Mucosa of descending colon (tissue), 3 donors: Measurements from ENCODE around the gene DEFB114. TPM values are rescaled to one million over a fixed set of nuclear protein-coding genes. Genes with fewer than 3 reads are reported as not detected.
A peak's percentile ranks its signal among the peaks of the same experiment; 100 is the strongest.

ENCODE experiments used
- ATAC-seq: fragments of 200-7000 bp; cut with Tn5 transposase; one replicate; pipeline ENCODE4 v1.9.1; 2020; ENCODE audit warnings: mild to moderate bottlenecking, moderate library complexity
- DNase-seq, 3 donors: peaks; one replicate each; pipeline ENCODE4 v3.0.0-alpha.2; 2020
- H3K36me3 ChIP-seq: fragments of 200-600 bp; one replicate; pipeline ENCODE4 v1.8.0; 2021; ENCODE audit warnings: low read depth, mild to moderate bottlenecking
- H3K4me1 ChIP-seq: fragments of 200-600 bp; one replicate; pipeline ENCODE4 v1.8.0; 2021; ENCODE audit warnings: low read depth, mild to moderate bottlenecking
- H3K4me3 ChIP-seq: fragments of 200-600 bp; one replicate; pipeline ENCODE4 v1.8.0; 2021; ENCODE audit warnings: mild to moderate bottlenecking
- H3K9me3 ChIP-seq: fragments of 200-600 bp; one replicate; pipeline ENCODE4 v1.8.0; 2021; ENCODE audit warnings: mild to moderate bottlenecking
- CTCF ChIP-seq: fragments of 200-600 bp; IDR thresholded peaks from one replicate; pipeline ENCODE4 v1.8.0; 2022; ENCODE audit warnings: antibody characterized with exemption, mild to moderate bottlenecking
- intact Hi-C, 2 donors: fragments of 100-400 bp; cut with DNase I in 1 of 2; cut with micrococcal nuclease in 1 of 2; formaldehyde crosslinking; loops; one replicate each; pipeline versions ENCODE4 v1.11.0 to v1.11.1; 2022; cut with DNase I, micrococcal nuclease
- total RNA-seq, 3 donors: library from RNA; stranded (reverse); fragmentation: NEBNext Ultra II Directional in 2 of 3; extraction: Animal tissue kit (Norgen Biotek cat#: 25700) in 2 of 3; gene quantifications; one replicate each; pipeline versions ENCODE4 v1.2.1 to v1.2.4, GENCODE V29; 2021 to 2023
- donor health status: DM: no; HTN: no; CAD: no; lungs with moderate emphysema.
- donor health status: DM: no; HTN: no; CAD: no.
- donor health status: DM: no; HTN: yes; CAD: no.

Gene DEFB114
- total RNA-seq, 3 donors from 2014 or later: not detected

DNA sequence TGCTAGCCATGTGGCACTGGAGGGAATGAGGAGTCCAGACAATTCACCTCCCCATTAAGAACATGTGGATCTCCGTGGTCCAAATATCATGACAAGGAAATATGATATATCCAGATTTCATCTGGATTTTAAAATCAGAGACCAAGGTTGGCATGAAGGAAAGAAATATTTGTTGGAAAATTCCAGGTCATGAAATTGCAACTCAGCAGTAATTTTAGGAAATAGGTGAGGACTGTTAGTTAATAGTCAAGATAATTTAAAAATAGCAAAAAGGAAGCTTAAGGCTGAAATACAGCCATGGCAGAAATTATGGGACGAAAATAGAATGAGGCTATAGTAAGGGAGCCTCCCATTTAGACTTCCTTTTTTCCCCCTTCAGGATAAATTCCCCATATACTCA lies 26.9 kb downstream of the DEFB114 start:
- H3K4me1 ChIP-seq: no peaks in the 10 kb centered on the region
- TF ChIP-seq CTCF: no peak
- H3K36me3 ChIP-seq: no peaks in the 10 kb centered on the region
- intact Hi-C loops: no loop called here
- no peak overlapping the region for H3K4me3 ChIP-seq
- ATAC-seq (no peak), DNase-seq (no peak)
- no peaks in the 10 kb centered on the region for H3K9me3 ChIP-seq

DNA sequence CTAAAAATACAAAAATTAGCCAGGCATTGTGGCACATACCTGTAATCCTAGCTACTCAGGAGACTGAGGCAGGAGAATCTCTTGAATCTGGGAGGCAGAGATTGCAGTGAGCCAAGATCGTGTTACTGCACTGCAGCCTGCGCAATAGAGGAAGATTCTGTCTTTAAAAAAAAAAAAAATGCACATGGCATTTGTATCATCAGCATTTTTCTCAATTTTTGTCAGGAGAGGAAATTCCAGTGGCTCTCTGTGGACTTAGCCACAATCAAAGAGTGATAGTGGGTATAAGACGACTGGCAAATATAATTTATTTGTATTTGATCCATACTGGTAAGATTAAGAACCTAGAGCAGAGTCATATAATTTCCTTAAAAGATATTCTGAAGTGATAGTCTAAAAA lies 28.6 kb downstream of the DEFB114 start:
- ATAC-seq (no peak), DNase-seq (no peak)
- intact Hi-C loops: no loop called here
- TF ChIP-seq CTCF: no peak
- Histone ChIP-seq H3K36me3 (no peaks in the 10 kb centered on the region), H3K4me1 (no peaks in the 10 kb centered on the region), H3K9me3 (no peaks in the 10 kb centered on the region), H3K4me3 (no peak overlapping the region)

DNA sequence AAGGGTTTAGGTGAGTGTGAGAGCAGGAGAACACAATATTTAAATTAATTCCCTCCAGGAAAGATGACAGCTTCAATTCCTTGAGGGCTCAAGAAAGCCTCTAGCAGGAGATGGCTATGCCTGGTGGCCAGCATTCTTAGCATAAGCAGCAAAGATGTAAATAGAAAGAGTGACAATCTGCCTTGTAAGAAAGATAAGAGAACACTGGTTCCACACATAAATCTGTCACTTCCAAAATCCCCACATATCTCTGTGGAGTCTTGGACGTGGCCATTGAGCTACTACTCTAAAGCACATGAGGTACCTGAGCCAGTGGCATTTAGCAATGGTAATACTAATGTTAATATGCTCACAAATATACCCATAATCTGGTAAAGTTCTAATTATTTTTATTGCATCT lies 29.2 kb downstream of the DEFB114 start:
- no peak for TF ChIP-seq CTCF
- ATAC-seq (no peak), DNase-seq (no peak)
- H3K9me3 ChIP-seq: no peaks in the 10 kb centered on the region
- H3K4me1 ChIP-seq: no peaks in the 10 kb centered on the region
- no peak overlapping the region for H3K4me3 ChIP-seq
- intact Hi-C loops: no loop called here
- H3K36me3 ChIP-seq: no peaks in the 10 kb centered on the region

GRCh38 chr6:49933526-49933925 lies 30.4 kb downstream of the DEFB114 start:
- no peaks in the 10 kb centered on the region for H3K9me3 ChIP-seq
- DNase-seq (peak in 1 of 3 donors; percentile 40), ATAC-seq (no peak)
- no peak overlapping the region for H3K4me3 ChIP-seq
- H3K36me3 ChIP-seq: no peaks in the 10 kb centered on the region
- intact Hi-C loops: no loop called here
- no peaks in the 10 kb centered on the region for H3K4me1 ChIP-seq
- TF ChIP-seq CTCF: no peak

DNA sequence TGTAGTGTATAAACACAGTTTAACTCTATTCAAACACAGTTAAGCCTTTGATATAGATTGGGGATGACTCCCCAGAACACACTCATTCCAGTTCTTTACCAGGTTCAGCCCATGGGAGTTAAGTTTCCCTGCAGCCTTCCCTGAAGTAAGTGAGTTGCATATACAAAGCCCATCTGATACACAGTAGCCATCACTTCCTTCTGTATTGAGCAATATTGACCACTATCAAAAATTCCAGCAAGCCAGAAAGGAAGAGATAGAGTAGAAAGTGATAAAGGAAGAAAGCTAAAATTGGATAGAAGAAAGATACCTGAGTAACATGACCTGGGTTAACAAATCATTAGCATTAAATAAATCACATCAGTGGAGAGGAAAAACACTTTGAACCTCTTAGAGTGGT lies 34.6 kb downstream of the DEFB114 start:
- Histone ChIP-seq H3K4me3 (no peak overlapping the region), H3K9me3 (no peaks in the 10 kb centered on the region), H3K36me3 (no peaks in the 10 kb centered on the region), H3K4me1 (no peaks in the 10 kb centered on the region)
- DNase-seq: no peak
- no peak for ATAC-seq
- no peak for TF ChIP-seq CTCF
- intact Hi-C loops: no loop called here

GRCh38 chr6:49923826-49924225 lies 40.1 kb downstream of the DEFB114 start:
- H3K36me3 ChIP-seq: no peaks in the 10 kb centered on the region
- no peaks in the 10 kb centered on the region for H3K9me3 ChIP-seq
- no peak for DNase-seq
- intact Hi-C loops: no loop called here
- no peaks in the 10 kb centered on the region for H3K4me1 ChIP-seq
- TF ChIP-seq CTCF: no peak
- no peak overlapping the region for H3K4me3 ChIP-seq
- no peak for ATAC-seq
